HL-60 (cell line): ENCODE data around the gene PDAP1.
"Not testable (repeated sequence)": the region's sequence is repeated elsewhere in the genome, so short reads cannot be mapped to it uniquely, and the experiment has no call there.

Experiments used
- DNase-seq, 2 experiments: peaks; one replicate each; pipeline ENCODE4 v3.0.0-alpha.2; 2010 to 2020; ENCODE audit warnings: low read depth in 1 of 2, low spot score in 1 of 2
- H3K27ac ChIP-seq: fragments of 250-450 bp; sonication (Bioruptor Pico); replicated peaks from 2 replicates; pipeline ENCODE4 v1.5.1; 2020; ENCODE audit warnings: mild to moderate bottlenecking, moderate library complexity
- H3K27me3 ChIP-seq: fragments of 250-450 bp; sonication (Bioruptor Pico); 2 replicates; pipeline ENCODE4 v1.5.1; 2021; ENCODE audit warnings: mild to moderate bottlenecking, moderate library complexity; ENCODE audit not compliant: insufficient read depth, poor library complexity, severe bottlenecking
- H3K4me3 ChIP-seq: replicated peaks from 2 replicates; pipeline ENCODE4 v1.5.1; 2011; ENCODE audit warnings: mild to moderate bottlenecking, control low read depth, low read length; ENCODE audit not compliant: insufficient read depth
- CTCF ChIP-seq: IDR thresholded peaks from one replicate; pipeline ENCODE4 v1.5.1; 2011; ENCODE audit warnings: low read length, control low read depth, inconsistent platforms; ENCODE audit not compliant: insufficient read depth
- GABPA ChIP-seq: IDR thresholded peaks from 2 replicates; pipeline ENCODE4 v1.6.1; 2012; ENCODE audit warnings: low read depth
- POLR2AphosphoS5 ChIP-seq: IDR thresholded peaks from 2 replicates; pipeline ENCODE4 v1.6.1; 2012; ENCODE audit warnings: low read depth
- REST ChIP-seq: IDR thresholded peaks from 2 replicates; pipeline ENCODE4 v1.6.1; 2012; ENCODE audit warnings: low read depth; ENCODE audit not compliant: insufficient replicate concordance
- SPI1 ChIP-seq: IDR thresholded peaks from 2 replicates; pipeline ENCODE4 v1.6.1; 2012; ENCODE audit warnings: low read depth, mild to moderate bottlenecking, borderline replicate concordance

The PDAP1 gene

GRCh38 chr7:99419323-99420021 lies 11.1 kb upstream of the PDAP1 start:
- TF ChIP-seq SPI1 (no peak), REST (no peak), POLR2AphosphoS5 (0 out of 2 replicates have a peak, but pooled peaks have one; percentile 15)
- Histone ChIP-seq H3K27me3 (no peaks in the 10 kb centered on the region), H3K4me3 (no peak overlapping the region), H3K27ac (no peak overlapping the region)
- DNase-seq, result no peak

GRCh38 chr7:99418260-99418659 lies 9.9 kb upstream of the PDAP1 start:
- no peak overlapping the region for H3K27ac ChIP-seq
- H3K4me3 ChIP-seq, result no peak overlapping the region
- no peaks in the 10 kb centered on the region for H3K27me3 ChIP-seq
- DNase-seq, result no peak
- TF ChIP-seq GABPA (no peak), POLR2AphosphoS5 (no peak), REST (no peak), CTCF (no peak), SPI1 (no peak)

- H3K4me3 ChIP-seq, H3K27me3 ChIP-seq, H3K27ac ChIP-seq: not testable (repeated sequence)
- peak in 1 of 2 experiments; percentile 69 for DNase-seq
- TF ChIP-seq CTCF, result peak; percentile 46
Observed at GRCh38 chr7:99415513-99416127, 7.2 kb upstream of the PDAP1 start.

GRCh38 chr7:99410635-99411034 lies 2.2 kb upstream of the PDAP1 start:
- no peak for DNase-seq
- no peak for TF ChIP-seq SPI1
- no peak for TF ChIP-seq POLR2AphosphoS5
- no peak for TF ChIP-seq CTCF
- no peak for TF ChIP-seq GABPA
- no peak for TF ChIP-seq REST
- H3K27me3 ChIP-seq, result no peaks in the 10 kb centered on the region
- no peak overlapping the region for H3K27ac ChIP-seq
- H3K4me3 ChIP-seq, result no peak overlapping the region
